Keratinocyte (primary cell): ENCODE measurements around the gene DPAGT1.
A peak's percentile ranks its signal among the peaks of the same experiment; 100 is the strongest.

Experiments
- EZH2 ChIP-seq: IDR thresholded peaks from one replicate; pipeline ENCODE4 v1.6.1; 2012; ENCODE audit warnings: inconsistent platforms, mild to moderate bottlenecking, low read length, moderate library complexity
- TF ChIP-seq, protein P1 (sequence below), 3 experiments: IDR thresholded peaks in 1 of 3; conservative IDR thresholded peaks in 1 of 3; optimal IDR thresholded peaks in 1 of 3; 2 replicates in 2 of 3; 3 replicates in 1 of 3; pipeline versions ENCODE3 to v1.5.1; 2011; ENCODE audit warnings: low read length in 3 of 3, mild to moderate bottlenecking in 3 of 3, moderate library complexity in 2 of 3, control low read depth in 1 of 3, inconsistent platforms in 1 of 3; ENCODE audit not compliant: insufficient read depth in 2 of 3; ENCODE audit errors: extremely low read depth in 1 of 3

- no peak for TF ChIP-seq EZH2
- TF ChIP-seq, protein P1, sequence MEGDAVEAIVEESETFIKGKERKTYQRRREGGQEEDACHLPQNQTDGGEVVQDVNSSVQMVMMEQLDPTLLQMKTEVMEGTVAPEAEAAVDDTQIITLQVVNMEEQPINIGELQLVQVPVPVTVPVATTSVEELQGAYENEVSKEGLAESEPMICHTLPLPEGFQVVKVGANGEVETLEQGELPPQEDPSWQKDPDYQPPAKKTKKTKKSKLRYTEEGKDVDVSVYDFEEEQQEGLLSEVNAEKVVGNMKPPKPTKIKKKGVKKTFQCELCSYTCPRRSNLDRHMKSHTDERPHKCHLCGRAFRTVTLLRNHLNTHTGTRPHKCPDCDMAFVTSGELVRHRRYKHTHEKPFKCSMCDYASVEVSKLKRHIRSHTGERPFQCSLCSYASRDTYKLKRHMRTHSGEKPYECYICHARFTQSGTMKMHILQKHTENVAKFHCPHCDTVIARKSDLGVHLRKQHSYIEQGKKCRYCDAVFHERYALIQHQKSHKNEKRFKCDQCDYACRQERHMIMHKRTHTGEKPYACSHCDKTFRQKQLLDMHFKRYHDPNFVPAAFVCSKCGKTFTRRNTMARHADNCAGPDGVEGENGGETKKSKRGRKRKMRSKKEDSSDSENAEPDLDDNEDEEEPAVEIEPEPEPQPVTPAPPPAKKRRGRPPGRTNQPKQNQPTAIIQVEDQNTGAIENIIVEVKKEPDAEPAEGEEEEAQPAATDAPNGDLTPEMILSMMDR (optimal IDR thresholded peaks at IDR 0.05 in 1 of 3, IDR thresholded peaks at IDR 0.05 in 1 of 3, conservative IDR thresholded peaks at IDR 0.05 in 1 of 3; ENCODE audit: extremely low read depth in 1 of 3, insufficient read depth in 2 of 3, low read length in 3 of 3) = peak in 1 of 3 experiments; percentile 44
These were observed 45.8 kb downstream of the DPAGT1 start for GRCh38 chr11:119055901-119056300.
